H1 (cell line): ENCODE results near the gene XKR8. TPM values are rescaled to one million over a fixed set of nuclear protein-coding genes. Genes with fewer than 3 reads are reported as not detected.

Source experiments
- RNF2 ChIP-seq: fragments of 200-900, 300-1000 bp; sonication (generic); IDR thresholded peaks from 2 replicates; pipeline ENCODE4 v1.7.1; 2016; ENCODE audit warnings: borderline replicate concordance, low read depth, mild to moderate bottlenecking, antibody characterized with exemption, low read length; ENCODE audit not compliant: poor library complexity, severe bottlenecking; ENCODE audit errors: missing control alignments
- RXRA ChIP-seq: IDR thresholded peaks from 2 replicates; pipeline ENCODE4 v1.6.1; 2011; ENCODE audit warnings: low read depth, mild to moderate bottlenecking, low read length, moderate library complexity; ENCODE audit not compliant: insufficient read depth
- SP2 ChIP-seq: IDR thresholded peaks from 2 replicates; pipeline ENCODE4 v1.6.1; 2012; ENCODE audit warnings: mild to moderate bottlenecking, low read length, inconsistent platforms
- SRF ChIP-seq: IDR thresholded peaks from 2 replicates; pipeline ENCODE4 v1.6.1; 2011; ENCODE audit warnings: mild to moderate bottlenecking, low read depth, low read length, moderate library complexity
- polyA plus RNA-seq, 7 experiments: library from polyadenylated mRNA; depleted of rRNA in 3 of 7; stranded (reverse) in 5 of 7; unstranded in 2 of 7; fragments of >200 nt in 5 of 7; fragments of 200-250 nt in 2 of 7; gene quantifications; 1 replicate in 5 of 7; 2 replicates in 1 of 7; 4 replicates in 1 of 7; pipeline versions ENCODE4 v1.2.1 to v1.2.3, GENCODE V29; 2011 to 2013; ENCODE audit warnings: missing spikeins in 2 of 7, mixed read lengths in 2 of 7
- total RNA-seq: library from RNA; stranded (reverse); fragmentation: NEBNext Ultra II Directional; extraction: Animal tissue kit (Norgen Biotek cat#: 25700); gene quantifications from 2 replicates; pipeline ENCODE4 v1.2.1, GENCODE V29; 2021
- TF ChIP-seq, protein P1 (sequence below): IDR thresholded peaks from 2 replicates; pipeline ENCODE4 v1.6.1; 2012; ENCODE audit warnings: low read length, inconsistent platforms

XKR8 gene
- total and polyA plus RNA-seq, 2 of the 8 experiments (the other 6 are each of a cell fraction or from before 2014, with no cell fraction given), result 14.2 to 16.3 TPM

DNA sequence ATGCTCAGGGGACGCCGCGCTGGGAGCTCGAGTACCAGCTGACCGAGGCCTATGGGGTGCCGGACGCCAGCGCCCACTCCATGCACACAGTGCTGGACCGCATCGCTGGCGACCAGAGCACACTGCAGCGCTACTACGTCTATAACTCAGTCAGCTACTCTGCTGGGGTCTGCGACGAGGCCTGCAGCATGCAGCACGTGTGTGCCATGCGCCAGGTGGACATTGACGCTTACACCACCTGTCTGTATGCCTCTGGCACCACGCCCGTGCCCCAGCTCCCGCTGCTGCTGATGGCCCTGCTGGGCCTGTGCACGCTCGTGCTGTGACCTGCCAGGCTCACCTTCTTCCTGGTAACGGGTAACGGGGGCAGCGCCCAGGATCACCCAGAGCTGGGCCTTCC, 1.3 kb upstream of the XKR8 start (continued):
- no peak for TF ChIP-seq SP2
- TF ChIP-seq SRF, result no peak
- TF ChIP-seq RNF2, result no peak
- no peak for TF ChIP-seq RXRA
- TF ChIP-seq, protein P1, sequence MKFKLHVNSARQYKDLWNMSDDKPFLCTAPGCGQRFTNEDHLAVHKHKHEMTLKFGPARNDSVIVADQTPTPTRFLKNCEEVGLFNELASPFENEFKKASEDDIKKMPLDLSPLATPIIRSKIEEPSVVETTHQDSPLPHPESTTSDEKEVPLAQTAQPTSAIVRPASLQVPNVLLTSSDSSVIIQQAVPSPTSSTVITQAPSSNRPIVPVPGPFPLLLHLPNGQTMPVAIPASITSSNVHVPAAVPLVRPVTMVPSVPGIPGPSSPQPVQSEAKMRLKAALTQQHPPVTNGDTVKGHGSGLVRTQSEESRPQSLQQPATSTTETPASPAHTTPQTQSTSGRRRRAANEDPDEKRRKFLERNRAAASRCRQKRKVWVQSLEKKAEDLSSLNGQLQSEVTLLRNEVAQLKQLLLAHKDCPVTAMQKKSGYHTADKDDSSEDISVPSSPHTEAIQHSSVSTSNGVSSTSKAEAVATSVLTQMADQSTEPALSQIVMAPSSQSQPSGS, result no peak
